Hepatocyte (in vitro differentiated cells): ENCODE data around the gene TM6SF1. TPM values are rescaled to one million over a fixed set of nuclear protein-coding genes. Genes with fewer than 3 reads are reported as not detected.

Experiments
- DNase-seq: peaks from one replicate; pipeline ENCODE4 v3.0.0-alpha.2; 2016; ENCODE audit warnings: low spot score
- H2AFZ ChIP-seq: fragments of 200-600 bp; sonication (generic); 2 replicates; pipeline ENCODE4 v1.6.0; 2016; ENCODE audit warnings: antibody characterized with exemption, mild to moderate bottlenecking
- H3K27ac ChIP-seq: fragments of 200-600 bp; sonication (generic); 2 replicates; pipeline ENCODE4 v1.5.1; 2016; ENCODE audit warnings: mild to moderate bottlenecking
- H3K27me3 ChIP-seq: fragments of 200-600 bp; sonication (generic); 2 replicates; pipeline ENCODE4 v1.6.1; 2016
- H3K36me3 ChIP-seq: fragments of 200-600 bp; sonication (generic); replicated peaks from 2 replicates; pipeline ENCODE4 v1.5.1; 2016; ENCODE audit warnings: low read depth; ENCODE audit not compliant: insufficient read depth
- H3K4me1 ChIP-seq: fragments of 200-600 bp; sonication (generic); 2 replicates; pipeline ENCODE4 v1.5.1; 2016; ENCODE audit warnings: mild to moderate bottlenecking, moderate library complexity; ENCODE audit not compliant: insufficient read depth
- H3K4me2 ChIP-seq: fragments of 200-600 bp; sonication (generic); 2 replicates; pipeline ENCODE4 v1.6.0; 2016
- H3K4me3 ChIP-seq: fragments of 200-600 bp; sonication (generic); 2 replicates; pipeline ENCODE4 v1.5.1; 2016; ENCODE audit warnings: mild to moderate bottlenecking
- H3K79me2 ChIP-seq: fragments of 200-600 bp; sonication (generic); 2 replicates; pipeline ENCODE4 v1.6.0; 2017; ENCODE audit warnings: mild to moderate bottlenecking
- H3K9me2 ChIP-seq: fragments of 200-600 bp; sonication (generic); replicated peaks from 2 replicates; pipeline ENCODE4 v1.6.0; 2017; ENCODE audit warnings: mild to moderate bottlenecking; ENCODE audit not compliant: insufficient read depth
- H3K9me3 ChIP-seq: fragments of 200-600 bp; sonication (generic); 2 replicates; pipeline ENCODE4 v1.5.1; 2016; ENCODE audit warnings: low read depth, mild to moderate bottlenecking
- H4K20me1 ChIP-seq: fragments of 200-600 bp; sonication (generic); 2 replicates; pipeline ENCODE4 v1.6.0; 2016; ENCODE audit warnings: mild to moderate bottlenecking; ENCODE audit not compliant: insufficient read depth, poor library complexity, severe bottlenecking
- EZH2 ChIP-seq: fragments of 200-600 bp; sonication (generic); IDR thresholded peaks from 2 replicates; pipeline ENCODE4 v1.6.1; 2016; ENCODE audit warnings: antibody characterized with exemption, mild to moderate bottlenecking, borderline replicate concordance
- EZH2phosphoT487 ChIP-seq: fragments of 200-600 bp; sonication (generic); IDR thresholded peaks from one replicate; pipeline ENCODE4 v1.6.1; 2018; ENCODE audit warnings: antibody characterized with exemption, mild to moderate bottlenecking, low read depth, moderate library complexity; ENCODE audit not compliant: unreplicated experiment, severe bottlenecking
- WGBS: methylation state at CpG from one replicate; pipeline ENCODE4 v1.1.6; 2016; ENCODE audit warnings: low lambda C conversion rate; ENCODE audit errors: missing lambda C conversion rate; 5-methylcytosine and 5-hydroxymethylcytosine counted together
- polyA plus RNA-seq: library from polyadenylated mRNA; unstranded; fragments of >200 nt; fragmentation: Nextera tagmentation; extraction: Ambion mirVana; gene quantifications from 2 replicates; pipeline ENCODE4 v1.2.1, GENCODE V29; 2016
- total RNA-seq: library from RNA; depleted of rRNA; stranded (reverse); fragments of >200 nt; gene quantifications from 2 replicates; pipeline ENCODE4 v1.2.3, GENCODE V29; 2014
- TF ChIP-seq, protein P1 (sequence below): fragments of 200-600 bp; sonication (generic); IDR thresholded peaks from 2 replicates; pipeline ENCODE4 v1.5.1; 2016; ENCODE audit warnings: antibody characterized with exemption, mild to moderate bottlenecking; ENCODE audit not compliant: poor library complexity

Gene TM6SF1
- total and polyA plus RNA-seq, 2 experiments from 2014 or later: 0.20 to 0.35 TPM

DNA sequence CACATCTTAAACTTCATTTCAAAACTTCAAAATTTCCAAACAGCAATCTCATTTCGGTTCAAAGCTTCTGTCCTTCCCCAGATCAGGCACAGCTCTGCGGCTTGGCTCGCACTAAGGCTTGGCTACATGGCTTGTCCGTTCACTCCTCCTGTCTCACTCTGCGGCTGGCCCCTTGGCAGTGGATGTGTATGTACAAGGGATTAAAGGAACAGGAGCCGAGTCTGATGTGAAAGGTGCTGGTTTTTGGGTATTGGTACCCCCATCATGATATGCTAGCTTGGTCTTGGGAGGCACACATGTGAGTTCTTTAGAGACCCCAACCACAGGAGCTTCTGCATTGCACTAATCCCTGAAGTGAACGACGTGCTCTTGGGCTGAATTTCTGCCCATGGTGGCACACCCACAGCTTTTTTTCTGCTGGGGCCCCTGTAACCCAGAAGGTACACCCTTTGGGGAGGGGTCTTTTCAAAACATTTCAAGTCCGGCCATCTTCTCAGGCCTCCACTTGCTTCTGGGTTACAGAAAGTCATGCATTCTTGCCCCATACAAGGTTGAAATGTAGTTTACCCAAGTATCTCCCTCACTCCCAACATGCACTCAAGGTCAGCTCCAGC lies 12.6 kb downstream of the TM6SF1 start:
- Histone ChIP-seq H2AFZ (no peak overlapping the region), H3K4me2 (no peak overlapping the region), H3K27ac (no peak overlapping the region), H3K4me3 (no peak overlapping the region), H3K4me1 (no peaks in the 10 kb centered on the region), H3K9me2 (no peaks in the 10 kb centered on the region), H3K27me3 (no peaks in the 10 kb centered on the region), H3K9me3 (no peaks in the 10 kb centered on the region), H3K79me2 (no peaks in the 10 kb centered on the region), H4K20me1 (no peaks in the 10 kb centered on the region), H3K36me3 (no peaks in the 10 kb centered on the region)
- 91% methylated on average over 9 of the region's 9 CpGs for WGBS
- TF ChIP-seq, protein P1, sequence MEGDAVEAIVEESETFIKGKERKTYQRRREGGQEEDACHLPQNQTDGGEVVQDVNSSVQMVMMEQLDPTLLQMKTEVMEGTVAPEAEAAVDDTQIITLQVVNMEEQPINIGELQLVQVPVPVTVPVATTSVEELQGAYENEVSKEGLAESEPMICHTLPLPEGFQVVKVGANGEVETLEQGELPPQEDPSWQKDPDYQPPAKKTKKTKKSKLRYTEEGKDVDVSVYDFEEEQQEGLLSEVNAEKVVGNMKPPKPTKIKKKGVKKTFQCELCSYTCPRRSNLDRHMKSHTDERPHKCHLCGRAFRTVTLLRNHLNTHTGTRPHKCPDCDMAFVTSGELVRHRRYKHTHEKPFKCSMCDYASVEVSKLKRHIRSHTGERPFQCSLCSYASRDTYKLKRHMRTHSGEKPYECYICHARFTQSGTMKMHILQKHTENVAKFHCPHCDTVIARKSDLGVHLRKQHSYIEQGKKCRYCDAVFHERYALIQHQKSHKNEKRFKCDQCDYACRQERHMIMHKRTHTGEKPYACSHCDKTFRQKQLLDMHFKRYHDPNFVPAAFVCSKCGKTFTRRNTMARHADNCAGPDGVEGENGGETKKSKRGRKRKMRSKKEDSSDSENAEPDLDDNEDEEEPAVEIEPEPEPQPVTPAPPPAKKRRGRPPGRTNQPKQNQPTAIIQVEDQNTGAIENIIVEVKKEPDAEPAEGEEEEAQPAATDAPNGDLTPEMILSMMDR: no peak
- TF ChIP-seq EZH2 (no peak), EZH2phosphoT487 (no peak)
- DNase-seq: no peak

DNA sequence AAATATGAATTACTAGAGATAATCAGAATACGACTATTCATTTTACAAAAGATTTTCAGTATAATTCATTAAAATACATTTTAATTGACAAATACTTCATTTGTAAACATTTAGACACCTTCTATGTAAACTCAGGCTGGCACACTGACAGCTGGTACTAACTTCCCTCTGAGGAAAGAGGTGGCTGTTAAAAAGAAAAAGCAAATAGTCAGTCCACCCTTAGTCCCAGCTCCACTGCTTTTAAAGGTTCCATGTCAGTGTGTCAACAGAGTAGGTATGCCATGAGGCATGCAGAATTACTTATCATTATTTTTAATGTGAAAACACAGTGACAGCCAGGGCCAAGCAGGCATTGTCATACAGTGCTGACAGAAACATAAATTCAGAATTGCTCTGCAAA lies 16.1 kb downstream of the TM6SF1 start:
- H3K4me3 ChIP-seq: no peak overlapping the region
- no peaks in the 10 kb centered on the region for H3K27me3 ChIP-seq
- DNase-seq: no peak
- H3K9me2 ChIP-seq: no peaks in the 10 kb centered on the region
- H3K4me1 ChIP-seq: no peaks in the 10 kb centered on the region
- H3K9me3 ChIP-seq: no peaks in the 10 kb centered on the region
- 97% methylated on average over 1 of the region's 1 CpG for WGBS
- H3K79me2 ChIP-seq: no peaks in the 10 kb centered on the region
- no peaks in the 10 kb centered on the region for H4K20me1 ChIP-seq
- no peaks in the 10 kb centered on the region for H3K36me3 ChIP-seq
- no peak overlapping the region for H3K27ac ChIP-seq
- H2AFZ ChIP-seq: no peak overlapping the region
- TF ChIP-seq, protein P1: no peak
- TF ChIP-seq EZH2 (no peak), EZH2phosphoT487 (no peak)
- H3K4me2 ChIP-seq: no peak overlapping the region

DNA sequence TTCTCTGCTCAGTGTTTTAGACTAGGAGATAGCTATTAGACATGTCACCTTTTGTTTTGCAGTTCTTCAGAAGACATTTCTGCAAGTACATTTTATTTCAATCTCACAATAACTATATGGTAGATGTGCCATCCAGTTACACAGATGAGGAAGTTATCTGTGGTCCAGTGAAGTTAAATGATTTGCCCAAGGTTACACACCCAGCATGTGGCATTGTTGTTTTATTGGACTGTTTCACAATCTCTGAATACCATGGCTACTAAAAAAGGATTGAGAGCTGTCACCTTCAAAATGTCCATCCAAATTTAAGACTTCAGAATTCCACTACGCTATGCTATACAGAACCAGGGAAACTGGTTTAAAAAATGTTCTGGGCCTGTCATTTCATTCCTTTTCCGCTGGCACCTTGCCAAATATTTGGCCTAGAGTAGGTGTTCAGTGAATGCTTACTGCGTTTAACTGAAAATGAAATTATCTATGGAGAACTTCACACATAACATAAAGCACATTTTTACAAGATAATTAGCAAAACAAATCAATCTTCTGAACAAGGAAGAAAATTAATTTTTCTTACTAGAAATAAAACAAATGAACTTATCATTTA lies 20.2 kb downstream of the TM6SF1 start:
- no peak overlapping the region for H3K27ac ChIP-seq
- no peaks in the 10 kb centered on the region for H3K27me3 ChIP-seq
- H3K9me2 ChIP-seq: no peaks in the 10 kb centered on the region
- DNase-seq: no peak
- H3K4me3 ChIP-seq: no peak overlapping the region
- H3K9me3 ChIP-seq: no peaks in the 10 kb centered on the region
- no peaks in the 10 kb centered on the region for H3K36me3 ChIP-seq
- no peaks in the 10 kb centered on the region for H4K20me1 ChIP-seq
- H3K4me1 ChIP-seq: no peaks in the 10 kb centered on the region
- H3K4me2 ChIP-seq: no peak overlapping the region
- no peak for TF ChIP-seq EZH2phosphoT487
- TF ChIP-seq, protein P1: no peak
- H3K79me2 ChIP-seq: no peaks in the 10 kb centered on the region
- 88% methylated on average over 3 of the region's 3 CpGs for WGBS
- no peak overlapping the region for H2AFZ ChIP-seq
